Sciatic nerve (tissue), 2 donors: ENCODE data around the gene OSGIN1. TPM values are rescaled to one million over a fixed set of nuclear protein-coding genes. Genes with fewer than 3 reads are reported as not detected.
A peak's percentile ranks its signal among the peaks of the same experiment; 100 is the strongest.
"Not testable (repeated sequence)": the region's sequence is repeated elsewhere in the genome, so short reads cannot be mapped to it uniquely, and the experiment has no call there.

Experiments used
- ATAC-seq: fragments of 200-7000 bp; cut with Tn5 transposase; one replicate; pipeline ENCODE4 v1.9.1; 2020; ENCODE audit warnings: mild to moderate bottlenecking, moderate library complexity
- DNase-seq: peaks from one replicate; pipeline ENCODE4 v3.0.0-alpha.2; 2020; ENCODE audit warnings: low spot score
- intact Hi-C: fragments of 100-400 bp; cut with DNase I; formaldehyde crosslinking; loops from one replicate; pipeline ENCODE4 v1.14.2; 2022
- total RNA-seq: library from RNA; stranded (reverse); fragmentation: NEBNext Ultra II Directional; extraction: Animal tissue kit (Norgen Biotek cat#: 25700); gene quantifications from one replicate; pipeline ENCODE4 v1.2.1, GENCODE V29; 2021
- donor health status: DM: no; HTN: no; CAD: no.
- donor health status: DM: no; HTN: no; CAD: no.

The OSGIN1 gene
- total RNA-seq, 1 donor from 2014 or later = 11.5 TPM

- intact Hi-C loops = no loop called here
- no peak for DNase-seq
- ATAC-seq = no peak
These were observed 14.8 kb upstream of the OSGIN1 start for GRCh38 chr16:83937922-83938885.

GRCh38 chr16:83939266-83939855, 13.7 kb upstream of the OSGIN1 start:
- intact Hi-C loops = no loop called here
- ATAC-seq (no peak), DNase-seq (no peak)

- intact Hi-C loops = no loop called here
- DNase-seq (no peak), ATAC-seq (no peak)
These were observed 12.9 kb upstream of the OSGIN1 start for GRCh38 chr16:83940119-83940518.

- no peak for DNase-seq
- intact Hi-C loops = no loop called here
- ATAC-seq = no peak
These were observed 12.2 kb upstream of the OSGIN1 start for GRCh38 chr16:83940630-83941378.

GRCh38 chr16:83941546-83941945, 11.5 kb upstream of the OSGIN1 start:
- not testable (repeated sequence) for ATAC-seq, DNase-seq

GRCh38 chr16:83942074-83942473, 11.0 kb upstream of the OSGIN1 start:
- ATAC-seq = no peak
- intact Hi-C loops = no loop called here
- DNase-seq = no peak

More at GRCh38 chr16:83941546-83941945, 11.5 kb upstream of the OSGIN1 start:
- intact Hi-C loops = not testable (repeated sequence)

GRCh38 chr16:83942815-83943515, 10.1 kb upstream of the OSGIN1 start:
- intact Hi-C loops = no loop called here
- DNase-seq = no peak
- no peak for ATAC-seq

GRCh38 chr16:83943516-83944050, 9.5 kb upstream of the OSGIN1 start:
- DNase-seq = no peak
- ATAC-seq = no peak
- intact Hi-C loops = no loop called here

GRCh38 chr16:83945587-83945986, 7.5 kb upstream of the OSGIN1 start:
- ATAC-seq = no peak
- no peak for DNase-seq
- intact Hi-C loops = no loop called here

- ATAC-seq = peak; percentile 7
- no peak for DNase-seq
- intact Hi-C loops = no loop called here
These were observed 6.8 kb upstream of the OSGIN1 start for GRCh38 chr16:83946154-83946780.

- DNase-seq (no peak), ATAC-seq (no peak)
- intact Hi-C loops = no loop called here
These were observed 6.1 kb upstream of the OSGIN1 start for GRCh38 chr16:83946781-83947566.

- no peak for DNase-seq
- intact Hi-C loops = no loop called here
- no peak for ATAC-seq
These were observed 5.3 kb upstream of the OSGIN1 start for GRCh38 chr16:83947642-83948234.

- ATAC-seq (no peak), DNase-seq (no peak)
- intact Hi-C loops = no loop called here
These were observed 3.9 kb upstream of the OSGIN1 start for GRCh38 chr16:83948914-83949723.

GRCh38 chr16:83949724-83950001, 3.4 kb upstream of the OSGIN1 start:
- no peak for DNase-seq
- intact Hi-C loops = no loop called here
- no peak for ATAC-seq

- DNase-seq, ATAC-seq, intact Hi-C loops: not testable (repeated sequence)
These were observed 2.1 kb upstream of the OSGIN1 start for GRCh38 chr16:83950862-83951399.

GRCh38 chr16:83951544-83951943, 1.5 kb upstream of the OSGIN1 start:
- intact Hi-C loops = no loop called here
- ATAC-seq = no peak
- no peak for DNase-seq
